Posterior cingulate gyrus (tissue), 11 donors: ENCODE data around the gene MTSS2.

Experiments used
- DNase-seq, 10 donors: peaks; one replicate each; pipeline versions ENCODE4 v3.0.0 to v3.0.0-alpha.2; 2020 to 2021; ENCODE audit warnings: mixed read lengths in 3 of 10
- intact Hi-C: fragments of 100-400 bp; cut with DNase I; formaldehyde crosslinking; loops from one replicate; pipeline ENCODE4 v1.15.1; 2023

The MTSS2 gene

GRCh38 chr16:70661534-70661917 is 24.3 kb downstream of the MTSS2 start:
- intact Hi-C loops: loop anchor here (10.0 kb wide), 1 partner anchor 107 kb away; no protein-coding TSS in a partner anchor
- peak in 4 of 10 donors; percentile 7 to 84 (median 74) for DNase-seq

GRCh38 chr16:70660672-70661350 is 25.0 kb downstream of the MTSS2 start:
- intact Hi-C loops: loop anchor here (10.0 kb wide), 1 partner anchor 106 kb away; no protein-coding TSS in a partner anchor
- peak in 4 of 10 donors; percentile 8 to 72 (median 64) for DNase-seq

GRCh38 chr16:70659953-70660671 is 25.7 kb downstream of the MTSS2 start:
- DNase-seq: peak in 3 of 10 donors; percentile 62 to 76 (median 74)
- intact Hi-C loops: loop anchor here (10.0 kb wide), 1 partner anchor 105 kb away; no protein-coding TSS in a partner anchor

- intact Hi-C loops: no loop called here
- peak in 3 of 10 donors; percentile 54 to 68 (median 59) for DNase-seq
Measured at GRCh38 chr16:70659546-70659945, 26.3 kb downstream of the MTSS2 start.

- intact Hi-C loops: no loop called here
- DNase-seq: peak in 2 of 10 donors; percentile 39 to 52
Measured at GRCh38 chr16:70658921-70659320, 26.9 kb downstream of the MTSS2 start.

GRCh38 chr16:70657956-70658355 is 27.9 kb downstream of the MTSS2 start:
- intact Hi-C loops: no loop called here
- DNase-seq: peak in 3 of 10 donors; percentile 29 to 48 (median 30)

- intact Hi-C loops: no loop called here
Measured at GRCh38 chr16:70656712-70657263, 29.1 kb downstream of the MTSS2 start.

GRCh38 chr16:70656065-70656711 is 29.7 kb downstream of the MTSS2 start:
- intact Hi-C loops: no loop called here
- DNase-seq: peak in 2 of 10 donors; percentile 31 to 38

More at GRCh38 chr16:70656712-70657263, 29.1 kb downstream of the MTSS2 start:
- peak in 3 of 10 donors; percentile 72 to 85 (median 76) for DNase-seq

GRCh38 chr16:70653809-70654771 is 31.8 kb downstream of the MTSS2 start:
- intact Hi-C loops: loop anchor here (2.0 kb wide), 1 partner anchor 129 kb away; no protein-coding TSS in a partner anchor
- DNase-seq: peak in 8 of 10 donors; percentile 57 to 95 (median 88)

- DNase-seq: peak in 1 of 10 donors; percentile 36
- intact Hi-C loops: loop anchor here (2.0 kb wide), 1 partner anchor 129 kb away; no protein-coding TSS in a partner anchor
Measured at GRCh38 chr16:70653406-70653805, 32.4 kb downstream of the MTSS2 start.

GRCh38 chr16:70652322-70652721 is 33.5 kb downstream of the MTSS2 start:
- DNase-seq: no peak

GRCh38 chr16:70651524-70651923 is 34.3 kb downstream of the MTSS2 start:
- peak in 1 of 10 donors; percentile 30 for DNase-seq
- intact Hi-C loops: no loop called here

More at GRCh38 chr16:70652322-70652721, 33.5 kb downstream of the MTSS2 start:
- intact Hi-C loops: loop anchor here (2.0 kb wide), 1 partner anchor 128 kb away; no protein-coding TSS in a partner anchor

GRCh38 chr16:70650216-70650615 is 35.6 kb downstream of the MTSS2 start:
- intact Hi-C loops: no loop called here
- peak in 1 of 10 donors; percentile 57 for DNase-seq

- peak in 1 of 10 donors; percentile 69 for DNase-seq
- intact Hi-C loops: no loop called here
Measured at GRCh38 chr16:70649300-70649699, 36.6 kb downstream of the MTSS2 start.

GRCh38 chr16:70648606-70649005 is 37.2 kb downstream of the MTSS2 start:
- intact Hi-C loops: no loop called here
- no peak for DNase-seq

- peak in 6 of 10 donors; percentile 46 to 90 (median 74) for DNase-seq
- intact Hi-C loops: no loop called here
Measured at GRCh38 chr16:70647441-70648359, 38.2 kb downstream of the MTSS2 start.

GRCh38 chr16:70646260-70647241 is 39.3 kb downstream of the MTSS2 start, which contains the start of gene IL34:
TSS of gene IL34 (plus strand) at chr16:70646559. CDS start at chr16:70646948, 389 bp downstream.
- intact Hi-C loops: no loop called here
- DNase-seq: peak in 4 of 10 donors; percentile 39 to 89 (median 68)
